ENCODE measurements around the gene SGF29. TPM values are rescaled to one million over a fixed set of nuclear protein-coding genes. Genes with fewer than 3 reads are reported as not detected.

Gene SGF29
- polyA plus RNA-seq, 2 of the 4 experiments (the other 2 are of a cell fraction): 3.3 to 19.3 TPM

DNA sequence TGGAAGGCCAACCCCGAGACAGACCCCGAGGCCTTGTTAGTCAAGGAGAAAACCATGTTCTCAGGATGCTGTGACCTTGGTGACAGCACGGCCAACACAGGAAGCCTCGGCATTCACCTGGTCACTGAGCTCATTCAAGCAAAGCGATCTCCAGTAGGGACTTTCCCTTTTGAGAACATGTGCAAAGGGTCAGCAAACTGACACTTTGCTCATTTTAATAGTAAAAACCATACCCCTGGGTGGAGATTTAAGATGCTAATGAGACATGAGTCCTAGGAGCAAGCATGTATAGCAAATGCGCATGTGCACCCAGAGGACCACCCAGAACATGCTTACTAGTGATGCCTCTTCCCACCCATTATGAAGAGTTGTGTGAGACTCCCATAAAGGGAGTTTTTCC lies 48.8 kb downstream of the SGF29 start (continued):
- TF ChIP-seq, protein P1, sequence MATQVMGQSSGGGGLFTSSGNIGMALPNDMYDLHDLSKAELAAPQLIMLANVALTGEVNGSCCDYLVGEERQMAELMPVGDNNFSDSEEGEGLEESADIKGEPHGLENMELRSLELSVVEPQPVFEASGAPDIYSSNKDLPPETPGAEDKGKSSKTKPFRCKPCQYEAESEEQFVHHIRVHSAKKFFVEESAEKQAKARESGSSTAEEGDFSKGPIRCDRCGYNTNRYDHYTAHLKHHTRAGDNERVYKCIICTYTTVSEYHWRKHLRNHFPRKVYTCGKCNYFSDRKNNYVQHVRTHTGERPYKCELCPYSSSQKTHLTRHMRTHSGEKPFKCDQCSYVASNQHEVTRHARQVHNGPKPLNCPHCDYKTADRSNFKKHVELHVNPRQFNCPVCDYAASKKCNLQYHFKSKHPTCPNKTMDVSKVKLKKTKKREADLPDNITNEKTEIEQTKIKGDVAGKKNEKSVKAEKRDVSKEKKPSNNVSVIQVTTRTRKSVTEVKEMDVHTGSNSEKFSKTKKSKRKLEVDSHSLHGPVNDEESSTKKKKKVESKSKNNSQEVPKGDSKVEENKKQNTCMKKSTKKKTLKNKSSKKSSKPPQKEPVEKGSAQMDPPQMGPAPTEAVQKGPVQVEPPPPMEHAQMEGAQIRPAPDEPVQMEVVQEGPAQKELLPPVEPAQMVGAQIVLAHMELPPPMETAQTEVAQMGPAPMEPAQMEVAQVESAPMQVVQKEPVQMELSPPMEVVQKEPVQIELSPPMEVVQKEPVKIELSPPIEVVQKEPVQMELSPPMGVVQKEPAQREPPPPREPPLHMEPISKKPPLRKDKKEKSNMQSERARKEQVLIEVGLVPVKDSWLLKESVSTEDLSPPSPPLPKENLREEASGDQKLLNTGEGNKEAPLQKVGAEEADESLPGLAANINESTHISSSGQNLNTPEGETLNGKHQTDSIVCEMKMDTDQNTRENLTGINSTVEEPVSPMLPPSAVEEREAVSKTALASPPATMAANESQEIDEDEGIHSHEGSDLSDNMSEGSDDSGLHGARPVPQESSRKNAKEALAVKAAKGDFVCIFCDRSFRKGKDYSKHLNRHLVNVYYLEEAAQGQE (IDR thresholded peaks at IDR 0.05): no peak
- no peak for TF ChIP-seq NPAS2 (CRISPR knock-in tag; IDR thresholded peaks at IDR 0.05; ENCODE audit: borderline replicate concordance)
- TF ChIP-seq HOXB5 (CRISPR knock-in tag; IDR thresholded peaks at IDR 0.05): no peak
- TF ChIP-seq HEYL (CRISPR knock-in tag; IDR thresholded peaks at IDR 0.05): no peak
- TF ChIP-seq, protein P2, sequence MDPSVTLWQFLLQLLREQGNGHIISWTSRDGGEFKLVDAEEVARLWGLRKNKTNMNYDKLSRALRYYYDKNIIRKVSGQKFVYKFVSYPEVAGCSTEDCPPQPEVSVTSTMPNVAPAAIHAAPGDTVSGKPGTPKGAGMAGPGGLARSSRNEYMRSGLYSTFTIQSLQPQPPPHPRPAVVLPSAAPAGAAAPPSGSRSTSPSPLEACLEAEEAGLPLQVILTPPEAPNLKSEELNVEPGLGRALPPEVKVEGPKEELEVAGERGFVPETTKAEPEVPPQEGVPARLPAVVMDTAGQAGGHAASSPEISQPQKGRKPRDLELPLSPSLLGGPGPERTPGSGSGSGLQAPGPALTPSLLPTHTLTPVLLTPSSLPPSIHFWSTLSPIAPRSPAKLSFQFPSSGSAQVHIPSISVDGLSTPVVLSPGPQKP (IDR thresholded peaks at IDR 0.05; ENCODE audit: low read depth, low read length): no peak
- no peak for TF ChIP-seq FOSL2 (IDR thresholded peaks at IDR 0.05)
- TF ChIP-seq FOSL2 (CRISPR knock-in tag; IDR thresholded peaks at IDR 0.05): no peak
- TF ChIP-seq JUN (IDR thresholded peaks at IDR 0.05): no peak
- no peak for TF ChIP-seq RARB (CRISPR knock-in tag; IDR thresholded peaks at IDR 0.05)
- TF ChIP-seq ZSCAN20 (CRISPR knock-in tag; IDR thresholded peaks at IDR 0.05): no peak
- TF ChIP-seq RCOR1 (IDR thresholded peaks at IDR 0.05; ENCODE audit: low read depth, low read length): no peak
- no peak for TF ChIP-seq ZFP36 (IDR thresholded peaks at IDR 0.05; ENCODE audit: borderline replicate concordance, partially characterized antibody)
- TF ChIP-seq KDM1A (IDR thresholded peaks at IDR 0.05; ENCODE audit: low read depth): no peak

DNA sequence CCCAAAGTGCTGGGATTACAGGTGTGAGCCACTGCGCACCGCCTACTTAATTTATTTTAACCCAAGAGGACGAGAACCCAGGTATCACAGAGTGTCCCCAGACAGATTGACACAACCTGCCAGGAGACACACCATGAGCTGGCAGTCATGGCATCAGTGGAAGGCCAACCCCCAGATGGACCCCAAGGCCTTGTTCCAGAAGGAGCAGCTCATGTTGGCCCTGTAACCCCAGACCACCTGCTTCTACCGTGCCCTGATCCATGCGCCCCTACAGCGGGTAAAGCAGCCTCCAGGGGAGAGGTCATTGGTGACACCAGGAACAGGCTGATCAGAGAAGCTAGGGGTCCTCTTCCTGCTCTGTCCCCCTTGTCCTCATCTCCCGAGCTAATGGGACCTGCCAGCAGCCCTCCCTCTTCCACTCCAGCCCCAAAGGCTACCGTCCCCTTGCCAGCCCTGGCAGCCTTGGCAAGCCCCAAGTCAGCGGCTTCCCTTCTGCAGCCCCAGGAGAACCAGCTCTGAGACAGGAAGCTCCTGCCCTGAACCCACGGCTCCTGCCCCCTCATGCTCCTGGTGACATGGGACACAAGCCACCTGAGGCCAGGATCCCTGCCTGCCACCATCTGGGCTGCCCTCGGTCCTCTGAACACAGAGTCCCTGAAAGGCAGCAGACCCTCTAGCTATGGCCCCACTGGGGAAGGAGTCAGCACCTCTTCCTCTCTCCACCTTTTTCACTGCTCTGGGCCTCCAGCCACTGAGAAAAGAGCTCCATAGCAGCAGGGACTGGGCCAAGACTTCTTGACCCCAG lies 49.9 kb downstream of the SGF29 start:
- no peak for FAIRE-seq
- no peak for ATAC-seq
- H3K4me3 ChIP-seq: no peak overlapping the region
- H3K9me3 ChIP-seq: no peaks in the 10 kb centered on the region
- ChIA-PET POLR2A (interaction anchor here (0.6 kb wide), 1 partner anchor 1335 kb away, joined by 5 read pairs; the partner anchor contains the start of gene NSMCE1), CTCF (interaction anchor here (0.6 to 2.1 kb wide), 4 partner anchors 13 to 326 kb away, joined by 3 to 9 read pairs (median 4); no protein-coding TSS in a partner anchor)
- WGBS (ENCODE audit: missing lambda C conversion rate): 79% methylated on average over 10 of the region's 11 CpGs
- no peak for DNase-seq (ENCODE audit: low read depth in 1 of 2, low spot score in 1 of 2)
- TF ChIP-seq RARB (CRISPR knock-in tag; IDR thresholded peaks at IDR 0.05) (no peak), SREBF2 (IDR thresholded peaks at IDR 0.05) (no peak), BHLHE40 (IDR thresholded peaks at IDR 0.05; ENCODE audit: low read depth, low read length) (no peak), NFE2L2 (conservative IDR thresholded peaks at IDR 0.05; ENCODE audit: low read length) (no peak), KDM1A (IDR thresholded peaks at IDR 0.05; ENCODE audit: low read depth) (no peak), HOXB5 (CRISPR knock-in tag; IDR thresholded peaks at IDR 0.05) (no peak), HOXA7 (CRISPR knock-in tag; IDR thresholded peaks at IDR 0.05) (no peak), MAZ (IDR thresholded peaks at IDR 0.05; ENCODE audit: borderline replicate concordance, low read depth, low read length) (no peak), RFX5 (IDR thresholded peaks at IDR 0.05) (no peak), ZFP36 (IDR thresholded peaks at IDR 0.05; ENCODE audit: borderline replicate concordance, partially characterized antibody) (no peak), RNF2 (IDR thresholded peaks at IDR 0.05; ENCODE audit: borderline replicate concordance, low read depth) (no peak), HOXB13 (CRISPR knock-in tag; IDR thresholded peaks at IDR 0.05; ENCODE audit: low read depth) (no peak), HEYL (CRISPR knock-in tag; IDR thresholded peaks at IDR 0.05) (no peak)
- TF ChIP-seq, protein P3, sequence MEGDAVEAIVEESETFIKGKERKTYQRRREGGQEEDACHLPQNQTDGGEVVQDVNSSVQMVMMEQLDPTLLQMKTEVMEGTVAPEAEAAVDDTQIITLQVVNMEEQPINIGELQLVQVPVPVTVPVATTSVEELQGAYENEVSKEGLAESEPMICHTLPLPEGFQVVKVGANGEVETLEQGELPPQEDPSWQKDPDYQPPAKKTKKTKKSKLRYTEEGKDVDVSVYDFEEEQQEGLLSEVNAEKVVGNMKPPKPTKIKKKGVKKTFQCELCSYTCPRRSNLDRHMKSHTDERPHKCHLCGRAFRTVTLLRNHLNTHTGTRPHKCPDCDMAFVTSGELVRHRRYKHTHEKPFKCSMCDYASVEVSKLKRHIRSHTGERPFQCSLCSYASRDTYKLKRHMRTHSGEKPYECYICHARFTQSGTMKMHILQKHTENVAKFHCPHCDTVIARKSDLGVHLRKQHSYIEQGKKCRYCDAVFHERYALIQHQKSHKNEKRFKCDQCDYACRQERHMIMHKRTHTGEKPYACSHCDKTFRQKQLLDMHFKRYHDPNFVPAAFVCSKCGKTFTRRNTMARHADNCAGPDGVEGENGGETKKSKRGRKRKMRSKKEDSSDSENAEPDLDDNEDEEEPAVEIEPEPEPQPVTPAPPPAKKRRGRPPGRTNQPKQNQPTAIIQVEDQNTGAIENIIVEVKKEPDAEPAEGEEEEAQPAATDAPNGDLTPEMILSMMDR (IDR thresholded peaks at IDR 0.05): no peak
- no peak overlapping the region for H3K27ac ChIP-seq
- H3K4me2 ChIP-seq: no peak overlapping the region
- no peaks in the 10 kb centered on the region for H3K4me1 ChIP-seq

All from A549 (cell line).